ENCODE measurements around the gene CARHSP1.

The CARHSP1 gene

GRCh38 chr16:8848939-8849391 is 19.8 kb downstream of the CARHSP1 start:
- Histone ChIP-seq H3K27me3 (ENCODE audit: insufficient read depth, low read length, poor library complexity) (no peaks in the 10 kb centered on the region), H2BK120ac (ENCODE audit: low read depth, low read length) (no peak overlapping the region), H3K56ac (ENCODE audit: low read length) (no peak overlapping the region), H3K18ac (ENCODE audit: low read length) (no peak overlapping the region), H4K5ac (ENCODE audit: low read length) (no peak overlapping the region), H2BK5ac (ENCODE audit: low read length) (no peak overlapping the region), H3K36me3 (ENCODE audit: control insufficient read depth, insufficient read depth, low read length) (peaks cover 11% of the 10 kb centered on the region), H3K4me3 (ENCODE audit: low read length) (no peak overlapping the region), H2BK15ac (replicated peaks; ENCODE audit: low read depth) (no peak overlapping the region), H4K8ac (ENCODE audit: low read depth, low read length) (no peak overlapping the region), H3K23ac (ENCODE audit: low read length) (no peak overlapping the region), H3K79me2 (ENCODE audit: control insufficient read depth, insufficient read depth, low read length) (peaks cover 2% of the 10 kb centered on the region), H3K4me1 (ENCODE audit: control insufficient read depth, low read depth, low read length) (no peaks in the 10 kb centered on the region), H3K79me1 (ENCODE audit: low read length) (peaks cover 7% of the 10 kb centered on the region), H3K4me2 (ENCODE audit: low read length) (no peak overlapping the region), H3K27ac (ENCODE audit: low read depth, low read length) (peak overlapping the region; percentile 13), H3K9ac (ENCODE audit: low read length) (no peak overlapping the region), H2AK5ac (ENCODE audit: low read length) (no peak overlapping the region), H3K4ac (ENCODE audit: low read depth, low read length) (no peak overlapping the region)
- DNase-seq, result no peak
- no CpG with 5 or more reads among the region's 8 CpGs for WGBS (ENCODE audit: extremely low coverage, insufficient coverage, low lambda C conversion rate)

- Histone ChIP-seq H2BK120ac (ENCODE audit: low read depth, low read length) (no peak overlapping the region), H3K27ac (ENCODE audit: low read depth, low read length) (peak overlapping the region; percentile 13), H3K4me3 (ENCODE audit: low read length) (no peak overlapping the region), H2BK5ac (ENCODE audit: low read length) (no peak overlapping the region), H3K79me2 (ENCODE audit: control insufficient read depth, insufficient read depth, low read length) (peaks cover 2% of the 10 kb centered on the region), H3K4ac (ENCODE audit: low read depth, low read length) (no peak overlapping the region), H3K27me3 (ENCODE audit: insufficient read depth, low read length, poor library complexity) (no peaks in the 10 kb centered on the region), H4K8ac (ENCODE audit: low read depth, low read length) (no peak overlapping the region), H3K23ac (ENCODE audit: low read length) (no peak overlapping the region), H2BK15ac (replicated peaks; ENCODE audit: low read depth) (no peak overlapping the region), H4K5ac (ENCODE audit: low read length) (no peak overlapping the region), H3K4me2 (ENCODE audit: low read length) (no peak overlapping the region), H3K18ac (ENCODE audit: low read length) (no peak overlapping the region), H3K36me3 (ENCODE audit: control insufficient read depth, insufficient read depth, low read length) (peaks cover 11% of the 10 kb centered on the region), H3K79me1 (ENCODE audit: low read length) (peaks cover 7% of the 10 kb centered on the region), H3K4me1 (ENCODE audit: control insufficient read depth, low read depth, low read length) (no peaks in the 10 kb centered on the region), H3K56ac (ENCODE audit: low read length) (no peak overlapping the region), H2AK5ac (ENCODE audit: low read length) (no peak overlapping the region), H3K9ac (ENCODE audit: low read length) (no peak overlapping the region)
- no peak for DNase-seq
- WGBS (ENCODE audit: extremely low coverage, insufficient coverage, low lambda C conversion rate), result no CpG with 5 or more reads among the region's 26 CpGs
Measured at GRCh38 chr16:8848231-8848938, 20.4 kb downstream of the CARHSP1 start.

- Histone ChIP-seq H3K4ac (ENCODE audit: low read depth, low read length) (no peak overlapping the region), H2BK5ac (ENCODE audit: low read length) (no peak overlapping the region), H3K4me3 (ENCODE audit: low read length) (no peak overlapping the region), H3K23ac (ENCODE audit: low read length) (no peak overlapping the region), H4K5ac (ENCODE audit: low read length) (no peak overlapping the region), H3K4me2 (ENCODE audit: low read length) (no peak overlapping the region), H4K8ac (ENCODE audit: low read depth, low read length) (no peak overlapping the region), H3K27me3 (ENCODE audit: insufficient read depth, low read length, poor library complexity) (no peaks in the 10 kb centered on the region), H2BK120ac (ENCODE audit: low read depth, low read length) (no peak overlapping the region), H3K79me1 (ENCODE audit: low read length) (peaks cover 7% of the 10 kb centered on the region), H3K56ac (ENCODE audit: low read length) (no peak overlapping the region), H3K36me3 (ENCODE audit: control insufficient read depth, insufficient read depth, low read length) (peaks cover 11% of the 10 kb centered on the region), H3K9ac (ENCODE audit: low read length) (no peak overlapping the region), H3K4me1 (ENCODE audit: control insufficient read depth, low read depth, low read length) (no peaks in the 10 kb centered on the region), H3K27ac (ENCODE audit: low read depth, low read length) (no peak overlapping the region), H2AK5ac (ENCODE audit: low read length) (no peak overlapping the region), H3K18ac (ENCODE audit: low read length) (no peak overlapping the region), H3K79me2 (ENCODE audit: control insufficient read depth, insufficient read depth, low read length) (peaks cover 2% of the 10 kb centered on the region), H2BK15ac (replicated peaks; ENCODE audit: low read depth) (no peak overlapping the region)
- DNase-seq, result no peak
- no CpG with 5 or more reads among the region's 15 CpGs for WGBS (ENCODE audit: extremely low coverage, insufficient coverage, low lambda C conversion rate)
Measured at GRCh38 chr16:8847623-8848022, 21.2 kb downstream of the CARHSP1 start.

GRCh38 chr16:8847145-8847544 is 21.7 kb downstream of the CARHSP1 start:
- H3K4ac ChIP-seq (ENCODE audit: low read depth, low read length), result no peak overlapping the region
- H3K36me3 ChIP-seq (ENCODE audit: control insufficient read depth, insufficient read depth, low read length), result peaks cover 11% of the 10 kb centered on the region
- no peak overlapping the region for H3K9ac ChIP-seq (ENCODE audit: low read length)
- no peak overlapping the region for H4K8ac ChIP-seq (ENCODE audit: low read depth, low read length)
- H3K79me2 ChIP-seq (ENCODE audit: control insufficient read depth, insufficient read depth, low read length), result peaks cover 2% of the 10 kb centered on the region
- H2BK5ac ChIP-seq (ENCODE audit: low read length), result no peak overlapping the region
- no peaks in the 10 kb centered on the region for H3K27me3 ChIP-seq (ENCODE audit: insufficient read depth, low read length, poor library complexity)
- no peak overlapping the region for H4K5ac ChIP-seq (ENCODE audit: low read length)
- H3K4me3 ChIP-seq (ENCODE audit: low read length), result no peak overlapping the region
- no peak overlapping the region for H3K56ac ChIP-seq (ENCODE audit: low read length)
- H3K79me1 ChIP-seq (ENCODE audit: low read length), result peaks cover 7% of the 10 kb centered on the region
- DNase-seq, result no peak
- no peak overlapping the region for H2BK15ac ChIP-seq (replicated peaks; ENCODE audit: low read depth)
- no peak overlapping the region for H3K18ac ChIP-seq (ENCODE audit: low read length)
- no peaks in the 10 kb centered on the region for H3K4me1 ChIP-seq (ENCODE audit: control insufficient read depth, low read depth, low read length)
- WGBS (ENCODE audit: extremely low coverage, insufficient coverage, low lambda C conversion rate), result no CpG with 5 or more reads among the region's 13 CpGs
- H2AK5ac ChIP-seq (ENCODE audit: low read length), result no peak overlapping the region
- no peak overlapping the region for H2BK120ac ChIP-seq (ENCODE audit: low read depth, low read length)
- H3K27ac ChIP-seq (ENCODE audit: low read depth, low read length), result no peak overlapping the region
- H3K23ac ChIP-seq (ENCODE audit: low read length), result no peak overlapping the region
- H3K4me2 ChIP-seq (ENCODE audit: low read length), result no peak overlapping the region

- no peak overlapping the region for H2BK120ac ChIP-seq (ENCODE audit: low read depth, low read length)
- H3K27me3 ChIP-seq (ENCODE audit: insufficient read depth, low read length, poor library complexity), result no peaks in the 10 kb centered on the region
- H3K9ac ChIP-seq (ENCODE audit: low read length), result no peak overlapping the region
- no CpG with 5 or more reads among the region's 10 CpGs for WGBS (ENCODE audit: extremely low coverage, insufficient coverage, low lambda C conversion rate)
- H2BK15ac ChIP-seq (replicated peaks; ENCODE audit: low read depth), result no peak overlapping the region
- no peak overlapping the region for H3K56ac ChIP-seq (ENCODE audit: low read length)
- H3K23ac ChIP-seq (ENCODE audit: low read length), result no peak overlapping the region
- H3K4me3 ChIP-seq (ENCODE audit: low read length), result no peak overlapping the region
- H3K79me1 ChIP-seq (ENCODE audit: low read length), result peaks cover 7% of the 10 kb centered on the region
- peaks cover 11% of the 10 kb centered on the region for H3K36me3 ChIP-seq (ENCODE audit: control insufficient read depth, insufficient read depth, low read length)
- H3K4me1 ChIP-seq (ENCODE audit: control insufficient read depth, low read depth, low read length), result no peaks in the 10 kb centered on the region
- H4K8ac ChIP-seq (ENCODE audit: low read depth, low read length), result no peak overlapping the region
- H3K4me2 ChIP-seq (ENCODE audit: low read length), result no peak overlapping the region
- no peak overlapping the region for H3K27ac ChIP-seq (ENCODE audit: low read depth, low read length)
- H2BK5ac ChIP-seq (ENCODE audit: low read length), result no peak overlapping the region
- no peak overlapping the region for H3K18ac ChIP-seq (ENCODE audit: low read length)
- peaks cover 2% of the 10 kb centered on the region for H3K79me2 ChIP-seq (ENCODE audit: control insufficient read depth, insufficient read depth, low read length)
- no peak for DNase-seq
- no peak overlapping the region for H4K5ac ChIP-seq (ENCODE audit: low read length)
- no peak overlapping the region for H3K4ac ChIP-seq (ENCODE audit: low read depth, low read length)
- no peak overlapping the region for H2AK5ac ChIP-seq (ENCODE audit: low read length)
Measured at GRCh38 chr16:8846401-8846932, 22.3 kb downstream of the CARHSP1 start.

Data from mesendoderm (in vitro differentiated cells).